ENCODE measurements around the gene SLC16A5.
A peak's percentile ranks its signal among the peaks of the same experiment; 100 is the strongest.
"Not testable (repeated sequence)": the region's sequence is repeated elsewhere in the genome, so short reads cannot be mapped to it uniquely, and the experiment has no call there.

The SLC16A5 gene, protein sequence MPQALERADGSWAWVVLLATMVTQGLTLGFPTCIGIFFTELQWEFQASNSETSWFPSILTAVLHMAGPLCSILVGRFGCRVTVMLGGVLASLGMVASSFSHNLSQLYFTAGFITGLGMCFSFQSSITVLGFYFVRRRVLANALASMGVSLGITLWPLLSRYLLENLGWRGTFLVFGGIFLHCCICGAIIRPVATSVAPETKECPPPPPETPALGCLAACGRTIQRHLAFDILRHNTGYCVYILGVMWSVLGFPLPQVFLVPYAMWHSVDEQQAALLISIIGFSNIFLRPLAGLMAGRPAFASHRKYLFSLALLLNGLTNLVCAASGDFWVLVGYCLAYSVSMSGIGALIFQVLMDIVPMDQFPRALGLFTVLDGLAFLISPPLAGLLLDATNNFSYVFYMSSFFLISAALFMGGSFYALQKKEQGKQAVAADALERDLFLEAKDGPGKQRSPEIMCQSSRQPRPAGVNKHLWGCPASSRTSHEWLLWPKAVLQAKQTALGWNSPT

DNA sequence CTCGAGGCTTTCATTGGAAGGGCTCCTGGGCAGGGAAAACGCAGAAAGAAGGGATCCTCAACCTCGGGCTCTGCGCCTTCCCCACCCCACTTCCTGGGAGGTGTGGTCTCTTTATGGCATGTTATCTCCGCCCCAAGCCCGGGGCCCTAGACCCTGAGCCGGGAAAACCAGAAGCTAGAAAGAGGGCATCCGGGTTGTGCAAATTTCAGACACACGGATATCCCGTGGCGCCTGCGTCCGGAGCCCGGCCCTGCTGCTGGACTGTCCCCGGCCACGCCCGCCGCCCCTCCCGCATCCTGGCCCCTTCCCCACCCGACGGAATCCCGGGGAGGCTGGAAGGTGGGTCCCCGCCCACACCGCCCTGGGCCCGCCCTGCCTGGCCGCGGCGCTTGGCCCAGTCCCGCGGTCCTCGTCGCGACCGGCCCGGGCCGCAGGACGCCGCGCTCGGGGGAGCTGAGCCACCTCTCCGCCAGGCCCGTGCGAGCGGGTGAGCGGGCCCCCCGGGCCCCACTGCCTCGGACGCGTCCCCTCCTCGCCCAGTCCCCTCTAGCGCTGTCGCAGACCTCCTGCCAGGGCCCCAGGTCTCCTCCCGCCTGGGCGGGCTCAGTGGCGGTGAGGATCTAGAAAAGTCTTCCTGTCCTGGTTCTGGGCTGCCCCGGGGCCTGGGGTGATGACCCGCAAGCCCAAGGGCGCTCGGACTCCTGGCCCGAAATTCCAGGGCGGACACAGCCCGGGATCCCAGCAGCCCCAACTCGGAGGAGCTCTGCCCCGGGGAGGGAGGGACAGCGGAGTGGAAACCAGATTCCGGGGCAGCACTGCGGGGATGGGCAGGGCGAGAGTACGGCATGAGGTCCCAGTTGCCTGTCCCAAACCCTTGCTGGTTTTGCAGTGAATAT, at the start of gene SLC16A5:
Gene SLC16A5, plus strand, starts transcription at position 397 of the 896 bp plus-strand sequence. CDS start 5,683 bp downstream, outside the sequence.
- DNase-seq: no peak

GRCh38 chr17:75039238-75039637, 48.5 kb upstream of the SLC16A5 start:
- no peak for DNase-seq

DNA sequence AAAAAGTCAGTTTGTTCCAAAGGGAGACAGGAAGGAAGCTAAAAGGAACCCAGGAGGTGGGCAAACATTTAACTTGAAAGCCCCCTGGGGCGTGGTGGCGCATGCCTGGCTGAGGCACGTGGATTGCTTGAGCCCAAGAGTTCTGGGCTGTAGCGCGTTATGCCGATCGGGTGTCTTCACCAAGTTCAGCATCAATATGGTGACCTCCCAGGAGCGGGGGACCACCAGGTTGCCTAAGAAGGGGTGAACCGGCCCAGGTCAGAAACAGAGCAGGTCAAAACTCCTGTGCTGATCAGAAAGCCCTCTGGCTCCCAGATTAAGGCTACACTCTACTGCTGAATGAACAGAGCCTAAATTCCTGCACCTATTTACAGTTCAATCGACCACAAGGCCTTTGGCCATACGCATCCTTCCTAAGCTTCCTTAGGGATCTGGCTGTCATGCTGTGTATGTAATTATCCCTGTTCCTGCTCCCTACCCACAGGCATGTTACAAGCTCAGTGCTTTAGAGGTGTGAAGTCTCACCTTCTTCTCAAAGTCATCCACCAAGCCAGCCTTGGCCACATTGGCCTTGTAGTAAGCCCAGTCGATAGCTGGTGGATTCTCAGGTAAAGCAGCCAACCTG, 46.0 kb upstream of the SLC16A5 start:
- no peak for DNase-seq

- DNase-seq: not testable (repeated sequence)
Observed at GRCh38 chr17:75043789-75044188, 44.0 kb upstream of the SLC16A5 start.

- DNase-seq: no peak
Observed at GRCh38 chr17:75044716-75045115, 43.0 kb upstream of the SLC16A5 start.

GRCh38 chr17:75045946-75046406, 41.8 kb upstream of the SLC16A5 start:
- not testable (repeated sequence) for DNase-seq

DNA sequence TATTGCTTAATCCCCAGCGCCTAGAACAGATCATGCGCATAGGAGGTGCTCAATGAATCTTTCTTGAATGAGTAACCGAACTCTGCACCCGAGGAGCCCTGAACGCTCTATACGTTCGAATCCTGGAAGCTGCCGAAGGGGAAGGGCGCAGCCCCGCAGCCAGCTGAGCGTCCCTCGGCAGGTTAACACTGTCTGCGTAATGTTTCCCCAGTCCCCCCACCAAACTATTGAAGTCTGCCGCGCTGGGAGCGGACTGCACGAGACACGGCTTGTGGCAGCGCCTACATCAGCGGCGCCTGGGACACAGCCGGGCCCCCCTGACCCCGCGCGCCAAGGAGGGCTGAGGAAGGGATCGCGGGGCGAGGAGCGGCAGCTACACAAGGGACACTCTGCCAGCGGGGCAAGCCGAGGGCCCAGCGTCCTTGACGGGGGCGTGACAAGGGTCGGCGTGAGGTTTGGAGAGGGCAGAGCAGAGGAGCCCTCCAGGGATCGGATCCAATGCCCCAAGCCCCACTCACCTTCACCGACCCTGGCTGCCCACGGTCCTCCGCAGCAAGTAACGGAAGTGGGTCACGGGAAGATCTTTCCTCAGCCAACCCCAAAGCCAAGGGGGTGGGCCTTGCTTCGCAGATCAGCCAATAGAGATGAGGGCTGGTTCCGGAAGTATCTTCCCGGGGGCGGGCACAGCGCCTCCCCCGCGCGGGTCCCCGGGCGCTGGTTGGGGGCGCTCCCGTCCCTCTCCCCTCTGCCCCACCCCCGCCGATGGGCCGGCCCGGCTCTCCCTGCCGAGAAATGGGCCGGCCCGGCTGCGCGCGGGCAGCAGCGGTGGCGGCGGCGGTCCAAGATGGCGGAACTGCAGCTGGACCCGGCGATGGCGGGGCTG, 41.1 kb upstream of the SLC16A5 start, which contains the start of the genes ATP5PD and KCTD2:
Gene ATP5PD, minus strand, starts transcription at position 563 of the 883 bp plus-strand sequence. CDS start 4,319 bp downstream, outside the sequence.
Gene KCTD2, plus strand, starts transcription at position 819 of the 883 bp plus-strand sequence. Its CDS starts 26 bp downstream, at position 845.
- peak; percentile 87 for DNase-seq

DNA sequence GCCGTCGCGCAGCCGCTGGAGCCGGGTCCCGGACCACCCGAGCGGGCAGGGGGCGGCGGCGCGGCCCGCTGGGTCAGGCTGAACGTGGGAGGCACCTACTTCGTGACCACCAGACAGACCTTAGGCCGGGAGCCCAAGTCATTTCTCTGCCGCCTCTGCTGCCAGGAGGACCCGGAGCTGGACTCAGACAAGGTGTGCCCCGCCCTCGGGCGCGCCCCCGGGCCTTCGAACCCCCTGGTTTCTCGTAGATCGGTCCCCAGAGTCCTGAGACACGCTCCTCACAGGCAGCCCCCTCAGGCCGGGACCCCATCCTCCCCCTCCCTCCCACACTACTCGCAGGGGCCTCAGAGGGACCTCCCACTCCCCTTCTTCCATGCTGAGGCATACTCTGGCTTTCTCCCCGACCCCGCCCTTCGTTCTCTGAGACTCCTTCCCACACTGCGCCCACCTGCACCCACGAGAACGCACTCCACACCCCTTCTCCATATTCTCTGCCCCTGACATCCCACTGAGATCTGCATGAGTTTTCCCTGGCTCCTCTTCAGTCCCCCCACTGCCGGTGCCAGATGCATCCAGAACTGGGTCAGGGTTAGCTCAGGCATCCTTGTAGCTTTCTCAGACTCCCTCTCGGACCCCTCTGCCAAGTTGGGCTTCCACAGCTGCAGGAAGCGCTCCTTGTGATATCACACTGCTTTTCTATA, 40.2 kb upstream of the SLC16A5 start:
- DNase-seq: no peak

DNA sequence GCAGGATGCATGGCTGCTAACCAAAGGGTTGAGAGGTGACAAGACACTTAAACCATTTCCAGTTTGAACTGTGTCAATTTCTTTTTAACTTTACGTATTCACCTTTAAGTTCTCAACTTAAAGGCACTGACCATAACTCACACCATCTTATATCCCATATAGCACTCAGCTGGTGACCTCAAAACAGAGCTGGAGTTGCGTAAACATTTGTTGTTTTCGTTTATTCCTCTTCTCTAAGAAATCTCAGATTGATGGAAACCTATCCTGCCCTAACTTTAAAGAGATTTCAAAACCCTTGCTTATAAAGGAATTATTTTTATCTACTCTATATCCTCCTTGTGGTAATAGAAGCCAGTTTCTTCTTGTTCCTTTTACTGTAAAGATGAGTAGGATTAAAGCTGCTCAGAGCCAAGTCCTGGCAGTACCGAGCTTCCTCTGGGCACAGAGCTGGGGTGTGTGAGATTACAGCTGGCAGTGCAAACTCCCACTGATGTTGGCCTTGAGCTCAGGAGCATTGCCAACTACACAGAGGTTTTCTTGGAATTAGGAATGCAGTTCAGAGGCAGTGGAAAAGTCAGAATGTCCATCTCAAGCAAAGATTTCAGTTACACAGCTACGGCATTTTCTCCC, 39.4 kb upstream of the SLC16A5 start:
- DNase-seq: no peak

GRCh38 chr17:75049057-75049456, 38.7 kb upstream of the SLC16A5 start:
- DNase-seq: no peak

GRCh38 chr17:75049706-75050105, 38.0 kb upstream of the SLC16A5 start:
- no peak for DNase-seq

- no peak for DNase-seq
Observed at GRCh38 chr17:75051941-75052340, 35.8 kb upstream of the SLC16A5 start.

DNA sequence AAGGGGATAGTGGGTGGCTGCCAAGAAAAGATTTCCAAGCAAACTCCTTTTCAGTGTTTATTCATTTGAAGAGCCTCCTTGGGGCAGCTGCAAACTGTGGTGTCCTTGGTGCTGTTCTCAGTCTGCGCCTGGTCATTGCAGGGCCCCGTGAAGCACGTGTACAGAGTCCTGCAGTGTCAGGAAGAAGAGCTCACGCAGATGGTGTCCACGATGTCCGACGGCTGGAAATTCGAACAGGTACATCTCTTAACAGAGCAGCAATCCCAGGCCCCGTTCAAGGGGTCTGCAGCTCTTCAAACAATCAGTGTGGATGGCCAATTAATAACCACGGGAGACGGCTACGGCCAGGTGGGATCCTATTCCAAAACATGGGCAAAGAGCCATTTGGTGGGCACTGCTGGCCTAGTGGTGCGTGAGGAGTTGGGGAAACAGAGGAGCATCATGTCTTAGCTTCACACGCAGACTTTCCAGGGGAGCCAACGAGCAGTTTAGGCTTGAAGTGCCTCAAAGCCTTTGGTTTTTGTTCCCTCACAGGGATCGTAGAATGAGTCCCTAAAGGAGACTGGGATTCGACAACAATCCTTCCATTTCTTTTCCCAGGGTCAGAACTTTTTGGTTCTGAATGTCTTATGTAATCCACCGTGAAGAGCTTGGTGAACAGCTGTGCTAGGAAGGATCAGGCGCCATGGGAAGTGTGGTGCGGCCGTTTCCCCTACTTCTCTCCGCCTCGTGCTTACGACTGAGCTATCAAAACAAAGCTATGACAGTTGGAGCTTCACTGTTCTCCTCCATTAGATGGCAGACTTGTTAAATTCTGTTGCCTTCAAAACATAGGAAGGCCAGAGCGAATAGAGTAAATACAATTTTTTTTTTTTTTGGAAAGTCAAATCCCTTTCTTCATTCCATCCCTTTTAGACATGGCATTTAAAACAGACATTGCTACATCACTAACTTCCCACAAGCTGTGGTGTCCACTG, 28.1 kb upstream of the SLC16A5 start:
- peak; percentile 78 for DNase-seq

DNA sequence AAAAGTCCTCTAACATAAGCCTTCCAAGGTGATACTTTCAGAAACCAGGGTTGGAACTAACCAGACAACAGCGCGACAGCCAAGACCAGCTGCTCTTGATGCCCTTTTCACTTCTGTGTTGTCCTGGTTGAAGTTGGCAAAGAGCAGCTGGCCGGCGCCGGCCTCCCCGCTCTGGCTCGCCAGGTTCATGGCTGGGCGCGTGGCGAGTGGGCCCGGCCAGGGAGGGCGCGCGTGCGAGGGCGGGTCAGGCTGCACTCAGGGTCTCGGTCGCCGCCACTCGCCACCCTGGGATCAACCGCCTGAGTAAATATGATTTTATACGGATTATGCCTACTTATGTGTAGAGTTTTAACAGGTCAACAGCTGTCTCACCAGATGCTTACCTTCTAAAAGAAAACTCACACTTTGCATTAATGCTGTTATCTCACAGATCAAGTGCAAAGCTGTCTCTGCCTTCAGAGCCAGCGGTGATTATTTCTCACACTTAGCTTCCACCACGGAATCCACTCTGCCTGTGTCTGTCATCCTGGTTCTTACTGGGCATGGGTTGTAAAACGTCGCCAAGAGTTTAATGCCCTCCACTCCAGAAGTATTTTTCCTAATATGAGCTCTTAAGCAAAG, 27.2 kb upstream of the SLC16A5 start:
- DNase-seq: no peak

- no peak for DNase-seq
Observed at GRCh38 chr17:75061055-75061438, 26.7 kb upstream of the SLC16A5 start.

DNA sequence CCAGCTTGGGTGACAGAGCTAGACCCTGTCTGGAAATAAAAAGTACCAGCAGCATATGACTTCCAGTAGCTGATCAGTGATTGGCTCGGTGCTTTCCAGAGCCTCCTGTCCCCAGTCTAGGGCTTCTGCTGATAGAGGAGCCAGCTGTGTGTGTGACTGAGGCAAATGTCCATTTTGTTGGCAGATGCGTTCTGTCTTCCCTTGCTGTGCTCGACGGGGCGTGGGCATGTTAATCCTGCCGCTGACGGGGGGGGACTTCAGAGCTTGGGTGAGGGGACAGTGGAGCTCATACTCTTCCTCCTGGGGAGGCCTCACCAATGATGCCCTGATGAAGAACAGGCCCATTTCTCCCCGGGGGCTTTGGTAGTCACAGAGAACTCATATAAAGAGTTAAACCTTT, 26.1 kb upstream of the SLC16A5 start:
- no peak for DNase-seq

DNA sequence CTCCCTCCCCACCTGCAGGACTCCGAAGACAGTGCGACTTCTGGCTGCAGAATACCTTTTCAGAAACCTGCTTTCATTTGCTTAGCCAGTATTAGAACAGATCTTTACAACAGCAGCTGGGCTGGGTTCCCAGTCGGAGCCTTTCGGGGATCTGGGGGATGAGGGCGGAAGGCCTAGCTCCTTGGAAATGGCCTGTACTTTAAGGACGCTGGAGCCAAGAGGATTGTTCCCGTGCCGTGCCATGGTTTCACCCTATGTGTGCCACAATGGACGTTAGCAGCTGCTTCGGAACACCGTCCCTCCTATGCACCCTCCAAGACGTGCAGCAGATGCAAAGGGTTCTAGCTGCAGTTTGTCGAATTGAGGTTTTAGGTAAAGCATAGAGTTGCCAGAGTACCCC, 24.6 kb upstream of the SLC16A5 start:
- no peak for DNase-seq

DNA sequence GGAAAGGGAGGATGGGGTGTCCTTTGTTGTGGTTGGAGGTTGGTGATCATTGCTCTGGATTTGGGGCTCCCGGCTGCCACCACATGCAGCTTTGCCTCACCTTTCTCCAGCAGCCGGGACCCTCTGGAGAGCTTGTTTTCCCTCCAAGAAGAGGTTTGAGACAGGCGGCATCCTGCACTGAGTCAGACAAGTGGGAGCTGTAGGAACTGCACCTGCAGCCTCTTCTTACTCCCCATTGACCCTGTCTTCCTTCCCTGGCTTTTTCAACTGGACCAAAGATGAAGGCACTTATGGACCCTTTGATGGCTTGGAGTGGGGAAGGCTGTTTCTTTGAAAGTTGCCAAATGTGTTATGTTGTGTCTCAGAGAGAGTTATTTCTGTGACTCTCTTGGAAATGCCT, 24.1 kb upstream of the SLC16A5 start:
- no peak for DNase-seq

GRCh38 chr17:75064040-75064439, 23.7 kb upstream of the SLC16A5 start:
- no peak for DNase-seq

Data from NCI-H1694 treated with DMSO at 0.1 percent for 48 hours (cell line).